GM21381 (cell line): ENCODE data around the gene NEU4.
"Not testable (repeated sequence)": the region's sequence is repeated elsewhere in the genome, so short reads cannot be mapped to it uniquely, and the experiment has no call there.

Experiments used
- ATAC-seq: cut with Tn5 transposase; IDR thresholded peaks from one replicate; pipeline ENCODE4 v1.9.1; 2021; ENCODE audit warnings: mild to moderate bottlenecking, moderate library complexity; ENCODE audit not compliant: unreplicated experiment

The NEU4 gene

GRCh38 chr2:241798081-241798630 is 10.8 kb upstream of the NEU4 start:
- ATAC-seq, result no peak

GRCh38 chr2:241798631-241799521 is 10.1 kb upstream of the NEU4 start:
- no peak for ATAC-seq

GRCh38 chr2:241799522-241800197 is 9.3 kb upstream of the NEU4 start:
- ATAC-seq, result no peak

- ATAC-seq, result not testable (repeated sequence)
Observed at GRCh38 chr2:241800198-241800903, 8.6 kb upstream of the NEU4 start.

GRCh38 chr2:241801611-241802420 is 7.2 kb upstream of the NEU4 start:
- no peak for ATAC-seq

GRCh38 chr2:241802421-241803318 is 6.3 kb upstream of the NEU4 start:
- no peak for ATAC-seq

- no peak for ATAC-seq
Observed at GRCh38 chr2:241803387-241804325, 5.3 kb upstream of the NEU4 start.

- no peak for ATAC-seq
Observed at GRCh38 chr2:241804326-241805229, 4.4 kb upstream of the NEU4 start.

GRCh38 chr2:241806217-241806616 is 2.8 kb upstream of the NEU4 start:
- not testable (repeated sequence) for ATAC-seq

GRCh38 chr2:241808051-241808720 is 807 bp upstream of the NEU4 start:
- ATAC-seq, result no peak

GRCh38 chr2:241809383-241810306 is 652 bp downstream of the NEU4 start:
- no peak for ATAC-seq

- no peak for ATAC-seq
Observed at GRCh38 chr2:241810307-241811200, 1.6 kb downstream of the NEU4 start.

- no peak for ATAC-seq
Observed at GRCh38 chr2:241811201-241811951, 2.4 kb downstream of the NEU4 start.
